ENCODE data around the gene LY6G6C. TPM values are rescaled to one million over a fixed set of nuclear protein-coding genes. Genes with fewer than 3 reads are reported as not detected.

LY6G6C gene
- total RNA-seq, 1 donor from 2014 or later = not detected

GRCh38 chr6:31722173-31722572, 627 bp upstream of the LY6G6C start:
- no peak for DNase-seq (ENCODE audit: low spot score)
- Histone ChIP-seq H3K4me2 (no peak overlapping the region), H3K9me3 (ENCODE audit: low read depth) (no peaks in the 10 kb centered on the region), H2AFZ (replicated peaks) (no peak overlapping the region), H3K27ac (no peak overlapping the region), H3K4me3 (no peak overlapping the region), H3K27me3 (no peaks in the 10 kb centered on the region), H4K20me1 (ENCODE audit: low read depth) (peaks cover under 1% of the 10 kb centered on the region), H3K79me2 (ENCODE audit: low read depth) (no peaks in the 10 kb centered on the region), H3F3A (ENCODE audit: low read depth) (peaks cover 17% of the 10 kb centered on the region), H3K9ac (no peak overlapping the region), H3K4me1 (no peaks in the 10 kb centered on the region), H3K36me3 (no peaks in the 10 kb centered on the region)
- H3K27ac Mint-ChIP-seq = no peak overlapping the region
- H3K36me3 Mint-ChIP-seq = peaks cover 21% of the 10 kb centered on the region
- no peak overlapping the region for H3K4me3 Mint-ChIP-seq
- no peak for TF ChIP-seq CTCF (IDR thresholded peaks at IDR 0.05)
- no peak for TF ChIP-seq EZH2 (IDR thresholded peaks at IDR 0.05)
- no peak for TF ChIP-seq EZH2phosphoT487 (IDR thresholded peaks at IDR 0.05)
- H3K4me1 Mint-ChIP-seq = peaks cover 20% of the 10 kb centered on the region
- no peaks in the 10 kb centered on the region for H3K9me3 Mint-ChIP-seq
- H3K27me3 Mint-ChIP-seq (ENCODE audit: insufficient read depth, low read depth) = peaks cover 13% of the 10 kb centered on the region

GRCh38 chr6:31720196-31720770, 1.3 kb downstream of the LY6G6C start:
- no peak for TF ChIP-seq CTCF (IDR thresholded peaks at IDR 0.05)
- TF ChIP-seq EZH2phosphoT487 (IDR thresholded peaks at IDR 0.05) = no peak
- no peak for TF ChIP-seq EZH2 (IDR thresholded peaks at IDR 0.05)
- Mint-ChIP-seq H3K27ac (no peak overlapping the region), H3K4me3 (no peak overlapping the region), H3K4me1 (peaks cover 15% of the 10 kb centered on the region), H3K27me3 (ENCODE audit: insufficient read depth, low read depth) (peaks cover 9% of the 10 kb centered on the region), H3K36me3 (peaks cover 5% of the 10 kb centered on the region), H3K9me3 (no peaks in the 10 kb centered on the region)
- Histone ChIP-seq H3K36me3 (no peaks in the 10 kb centered on the region), H3K4me1 (peaks cover 2% of the 10 kb centered on the region), H3K27ac (no peak overlapping the region), H4K20me1 (ENCODE audit: low read depth) (no peaks in the 10 kb centered on the region), H3K9ac (no peak overlapping the region), H3K27me3 (no peaks in the 10 kb centered on the region), H3K4me2 (no peak overlapping the region), H2AFZ (replicated peaks) (no peak overlapping the region), H3K9me3 (ENCODE audit: low read depth) (no peaks in the 10 kb centered on the region), H3F3A (ENCODE audit: low read depth) (peaks cover 10% of the 10 kb centered on the region), H3K4me3 (no peak overlapping the region), H3K79me2 (ENCODE audit: low read depth) (no peaks in the 10 kb centered on the region)
- DNase-seq (ENCODE audit: low spot score) = no peak

- peaks cover 14% of the 10 kb centered on the region for H3K4me1 ChIP-seq
- DNase-seq (ENCODE audit: low spot score) = no peak
- no peaks in the 10 kb centered on the region for H3K27me3 ChIP-seq
- Mint-ChIP-seq H3K36me3 (peaks cover under 1% of the 10 kb centered on the region), H3K27ac (no peak overlapping the region), H3K4me3 (no peak overlapping the region), H3K4me1 (peaks cover 19% of the 10 kb centered on the region), H3K9me3 (no peaks in the 10 kb centered on the region), H3K27me3 (ENCODE audit: insufficient read depth, low read depth) (peaks cover 12% of the 10 kb centered on the region)
- no peak overlapping the region for H3K4me3 ChIP-seq
- H3K79me2 ChIP-seq (ENCODE audit: low read depth) = no peaks in the 10 kb centered on the region
- no peak overlapping the region for H2AFZ ChIP-seq (replicated peaks)
- peaks cover 12% of the 10 kb centered on the region for H3F3A ChIP-seq (ENCODE audit: low read depth)
- TF ChIP-seq EZH2 (IDR thresholded peaks at IDR 0.05) (no peak), EZH2phosphoT487 (IDR thresholded peaks at IDR 0.05) (no peak), CTCF (IDR thresholded peaks at IDR 0.05) (no peak)
- H3K27ac ChIP-seq = no peak overlapping the region
- no peaks in the 10 kb centered on the region for H3K9me3 ChIP-seq (ENCODE audit: low read depth)
- no peak overlapping the region for H3K9ac ChIP-seq
- H4K20me1 ChIP-seq (ENCODE audit: low read depth) = no peaks in the 10 kb centered on the region
- no peaks in the 10 kb centered on the region for H3K36me3 ChIP-seq
- no peak overlapping the region for H3K4me2 ChIP-seq
Observed at GRCh38 chr6:31719001-31719400, 2.5 kb downstream of the LY6G6C start.

Measured in neural progenitor cell (in vitro differentiated cells).